Fibroblast of lung (primary cell): ENCODE data around the gene MTMR3.

Experiments used
- EZH2 ChIP-seq: IDR thresholded peaks from 2 replicates; pipeline ENCODE4 v1.5.1; 2012; ENCODE audit warnings: low read length, control low read depth, mild to moderate bottlenecking; ENCODE audit errors: missing control alignments
- TF ChIP-seq, protein P1 (sequence below), 2 donors: IDR thresholded peaks in 1 of 2; conservative IDR thresholded peaks in 1 of 2; 1 replicate in 1 of 2; 2 replicates in 1 of 2; pipeline ENCODE4 v1.5.1; 2011 to 2012; ENCODE audit warnings: low read length in 2 of 2, control low read depth in 1 of 2, inconsistent platforms in 1 of 2, low read depth in 1 of 2, mild to moderate bottlenecking in 1 of 2

DNA sequence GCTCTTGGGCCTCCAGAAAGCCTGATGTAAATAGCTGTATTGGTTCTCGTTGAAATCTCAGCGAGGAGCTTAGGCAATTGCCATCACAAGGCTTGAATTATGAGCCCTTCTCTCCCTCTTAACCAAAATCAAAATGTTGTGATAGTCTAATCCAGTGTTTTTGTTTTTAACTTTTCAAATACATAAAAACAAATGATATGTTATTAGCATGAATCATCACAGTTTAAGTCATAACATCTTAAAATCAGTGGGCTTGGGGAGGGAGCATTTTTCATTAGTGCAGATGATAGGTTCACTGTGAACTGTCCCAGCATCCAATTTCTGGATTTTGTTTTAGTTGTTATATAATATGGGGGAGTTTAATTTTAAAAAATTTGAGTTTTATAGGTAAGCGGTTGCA is 148.4 kb downstream of the MTMR3 start:
- TF ChIP-seq, protein P1, sequence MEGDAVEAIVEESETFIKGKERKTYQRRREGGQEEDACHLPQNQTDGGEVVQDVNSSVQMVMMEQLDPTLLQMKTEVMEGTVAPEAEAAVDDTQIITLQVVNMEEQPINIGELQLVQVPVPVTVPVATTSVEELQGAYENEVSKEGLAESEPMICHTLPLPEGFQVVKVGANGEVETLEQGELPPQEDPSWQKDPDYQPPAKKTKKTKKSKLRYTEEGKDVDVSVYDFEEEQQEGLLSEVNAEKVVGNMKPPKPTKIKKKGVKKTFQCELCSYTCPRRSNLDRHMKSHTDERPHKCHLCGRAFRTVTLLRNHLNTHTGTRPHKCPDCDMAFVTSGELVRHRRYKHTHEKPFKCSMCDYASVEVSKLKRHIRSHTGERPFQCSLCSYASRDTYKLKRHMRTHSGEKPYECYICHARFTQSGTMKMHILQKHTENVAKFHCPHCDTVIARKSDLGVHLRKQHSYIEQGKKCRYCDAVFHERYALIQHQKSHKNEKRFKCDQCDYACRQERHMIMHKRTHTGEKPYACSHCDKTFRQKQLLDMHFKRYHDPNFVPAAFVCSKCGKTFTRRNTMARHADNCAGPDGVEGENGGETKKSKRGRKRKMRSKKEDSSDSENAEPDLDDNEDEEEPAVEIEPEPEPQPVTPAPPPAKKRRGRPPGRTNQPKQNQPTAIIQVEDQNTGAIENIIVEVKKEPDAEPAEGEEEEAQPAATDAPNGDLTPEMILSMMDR (conservative IDR thresholded peaks at IDR 0.05 in 1 of 2, IDR thresholded peaks at IDR 0.05 in 1 of 2; ENCODE audit: low read depth in 1 of 2, low read length in 2 of 2), result no peak
- no peak for TF ChIP-seq EZH2
